Activated T-helper 1 cell treated with Interleukin-2 at 50 U/mL for 16 hours (primary cell): ENCODE results near the gene LAMA3.

Source experiments
- DNase-seq: peaks from one replicate; pipeline ENCODE4 v3.0.0-alpha.2; 2020; ENCODE audit warnings: low read depth

The LAMA3 gene

GRCh38 chr18:23853448-23854195 lies 164.4 kb downstream of the LAMA3 start:
- no peak for DNase-seq

GRCh38 chr18:23855721-23856120 lies 166.5 kb downstream of the LAMA3 start:
- no peak for DNase-seq

GRCh38 chr18:23856466-23857163 lies 167.4 kb downstream of the LAMA3 start:
- DNase-seq, result no peak

GRCh38 chr18:23857164-23857552 lies 167.9 kb downstream of the LAMA3 start:
- no peak for DNase-seq

GRCh38 chr18:23857756-23858155 lies 168.5 kb downstream of the LAMA3 start:
- no peak for DNase-seq

GRCh38 chr18:23859466-23860336 lies 170.4 kb downstream of the LAMA3 start:
- DNase-seq, result no peak

GRCh38 chr18:23861326-23861725 lies 172.1 kb downstream of the LAMA3 start:
- DNase-seq, result no peak

GRCh38 chr18:23861805-23862470 lies 172.7 kb downstream of the LAMA3 start:
- no peak for DNase-seq

- no peak for DNase-seq
These were observed 175.4 kb downstream of the LAMA3 start for GRCh38 chr18:23864624-23865023.

GRCh38 chr18:23867006-23867405 lies 177.8 kb downstream of the LAMA3 start:
- DNase-seq, result no peak

- DNase-seq, result no peak
These were observed 179.0 kb downstream of the LAMA3 start for GRCh38 chr18:23868136-23868785.

GRCh38 chr18:23870676-23871380 lies 181.6 kb downstream of the LAMA3 start:
- no peak for DNase-seq

GRCh38 chr18:23871410-23871809 lies 182.2 kb downstream of the LAMA3 start:
- DNase-seq, result peak; percentile 54

GRCh38 chr18:23872701-23873550 lies 183.7 kb downstream of the LAMA3 start:
- DNase-seq, result peak; percentile 33

GRCh38 chr18:23875966-23876895 lies 187.0 kb downstream of the LAMA3 start:
- DNase-seq, result no peak

GRCh38 chr18:23876921-23877320 lies 187.7 kb downstream of the LAMA3 start:
- no peak for DNase-seq

- no peak for DNase-seq
These were observed 188.1 kb downstream of the LAMA3 start for GRCh38 chr18:23877371-23877770.

- DNase-seq, result no peak
These were observed 189.2 kb downstream of the LAMA3 start for GRCh38 chr18:23878336-23878900.
